ENCODE data around the gene C2CD2.

The C2CD2 gene

GRCh38 chr21:41940431-41940830 lies 13.4 kb downstream of the C2CD2 start:
- H3K4me3 Mint-ChIP-seq: no peak overlapping the region
- H3K36me3 Mint-ChIP-seq (ENCODE audit: low read depth): no peaks in the 10 kb centered on the region
- H3K4me1 Mint-ChIP-seq (ENCODE audit: low read depth): no peaks in the 10 kb centered on the region
- no peak overlapping the region for H3K27ac Mint-ChIP-seq
- no peaks in the 10 kb centered on the region for H3K9me3 Mint-ChIP-seq
- no peaks in the 10 kb centered on the region for H3K27me3 Mint-ChIP-seq

DNA sequence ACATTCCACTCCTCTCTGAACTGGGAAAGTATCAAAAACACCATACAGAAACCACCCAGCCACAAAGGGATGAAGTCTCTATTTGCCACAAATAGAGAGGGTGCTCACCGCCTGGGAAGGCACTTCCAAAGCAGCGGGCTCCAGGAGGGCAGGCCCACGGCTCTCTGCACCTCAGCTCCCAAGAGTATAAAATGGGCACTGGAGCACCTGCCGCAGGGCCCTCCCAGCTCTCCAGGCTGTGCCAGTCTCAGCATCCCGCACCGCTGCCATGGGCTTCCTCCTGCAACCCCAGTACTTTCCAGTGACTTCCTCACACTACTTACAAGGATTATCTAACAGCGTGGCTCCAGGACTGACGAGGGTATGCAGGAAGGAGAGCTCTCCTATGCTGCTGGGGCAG lies 14.4 kb downstream of the C2CD2 start:
- no peak overlapping the region for H3K4me3 Mint-ChIP-seq
- no peaks in the 10 kb centered on the region for H3K9me3 Mint-ChIP-seq
- no peaks in the 10 kb centered on the region for H3K27me3 Mint-ChIP-seq
- no peaks in the 10 kb centered on the region for H3K4me1 Mint-ChIP-seq (ENCODE audit: low read depth)
- no peak overlapping the region for H3K27ac Mint-ChIP-seq
- no peaks in the 10 kb centered on the region for H3K36me3 Mint-ChIP-seq (ENCODE audit: low read depth)

GRCh38 chr21:41933313-41934079 lies 20.3 kb downstream of the C2CD2 start:
- Mint-ChIP-seq H3K4me1 (ENCODE audit: low read depth) (peaks cover 26% of the 10 kb centered on the region), H3K9me3 (no peaks in the 10 kb centered on the region), H3K27ac (no peak overlapping the region), H3K36me3 (ENCODE audit: low read depth) (no peaks in the 10 kb centered on the region), H3K4me3 (no peak overlapping the region), H3K27me3 (no peaks in the 10 kb centered on the region)

- H3K9me3 Mint-ChIP-seq: no peaks in the 10 kb centered on the region
- H3K36me3 Mint-ChIP-seq (ENCODE audit: low read depth): no peaks in the 10 kb centered on the region
- no peak overlapping the region for H3K4me3 Mint-ChIP-seq
- peaks cover 34% of the 10 kb centered on the region for H3K4me1 Mint-ChIP-seq (ENCODE audit: low read depth)
- H3K27ac Mint-ChIP-seq: no peak overlapping the region
- no peaks in the 10 kb centered on the region for H3K27me3 Mint-ChIP-seq
Observed at GRCh38 chr21:41932576-41933312, 21.1 kb downstream of the C2CD2 start.

DNA sequence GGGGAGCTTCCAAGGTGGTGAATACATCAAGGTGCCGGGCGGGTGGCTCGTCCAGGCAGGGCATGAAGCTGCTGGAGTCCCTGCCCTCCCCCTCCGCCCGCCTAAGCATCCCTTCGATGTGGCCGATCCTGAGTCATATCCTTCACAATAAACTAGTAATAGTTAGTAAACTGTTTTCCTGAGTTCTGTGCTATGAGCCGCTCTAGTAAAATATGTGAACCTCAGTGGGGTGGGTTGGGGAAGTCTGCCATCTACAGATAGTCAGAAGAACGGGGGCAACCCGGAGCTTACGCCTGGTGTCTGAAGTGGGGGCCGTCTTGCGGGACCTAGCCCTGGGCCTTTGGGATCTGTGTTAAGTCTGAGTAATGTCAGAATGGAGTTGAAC lies 21.6 kb downstream of the C2CD2 start:
- no peak overlapping the region for H3K4me3 Mint-ChIP-seq
- H3K27ac Mint-ChIP-seq: no peak overlapping the region
- peaks cover 39% of the 10 kb centered on the region for H3K4me1 Mint-ChIP-seq (ENCODE audit: low read depth)
- no peaks in the 10 kb centered on the region for H3K27me3 Mint-ChIP-seq
- no peaks in the 10 kb centered on the region for H3K9me3 Mint-ChIP-seq
- H3K36me3 Mint-ChIP-seq (ENCODE audit: low read depth): no peaks in the 10 kb centered on the region

DNA sequence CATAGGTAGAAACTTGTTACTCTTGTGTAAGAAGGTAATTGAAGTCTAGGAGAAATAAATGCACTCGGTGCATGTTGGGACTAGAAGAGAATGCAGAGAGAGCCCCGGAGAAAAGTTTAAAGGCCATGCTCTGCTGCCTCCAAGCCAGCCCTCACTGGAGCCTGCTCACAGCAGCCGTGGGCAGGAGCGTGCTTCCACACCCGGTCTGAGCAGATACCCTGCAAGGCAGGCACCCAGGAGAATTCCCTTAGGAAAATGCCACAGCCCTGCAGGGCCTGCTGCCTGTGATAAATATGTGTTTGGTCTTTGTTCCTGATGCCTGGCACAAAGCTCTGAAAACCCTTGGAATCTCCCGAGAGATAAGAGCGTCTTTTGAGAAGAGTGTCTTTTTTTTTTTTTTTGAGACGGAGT lies 22.8 kb downstream of the C2CD2 start:
- Mint-ChIP-seq H3K36me3 (ENCODE audit: low read depth) (no peaks in the 10 kb centered on the region), H3K4me1 (ENCODE audit: low read depth) (peaks cover 49% of the 10 kb centered on the region), H3K9me3 (no peaks in the 10 kb centered on the region), H3K27ac (no peak overlapping the region), H3K4me3 (no peak overlapping the region), H3K27me3 (no peaks in the 10 kb centered on the region)

DNA sequence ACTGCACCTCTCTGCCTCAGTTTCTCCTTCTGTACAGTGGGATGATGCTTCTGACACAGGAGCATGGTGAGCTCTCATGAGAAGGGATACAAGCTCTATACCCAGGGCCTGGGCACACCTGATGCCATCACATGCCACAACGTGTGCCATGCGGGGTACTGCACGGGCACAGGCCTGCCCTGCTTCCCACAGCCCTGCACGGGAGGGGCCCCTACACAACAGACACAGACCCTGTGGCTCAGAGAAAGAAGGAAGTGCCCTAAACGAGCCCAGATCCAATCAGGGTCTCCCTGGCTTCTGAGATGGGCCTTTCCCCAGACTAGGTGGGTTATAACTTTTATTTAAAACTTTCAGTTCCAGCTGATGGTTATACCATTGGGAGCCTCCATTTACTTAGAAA lies 24.6 kb downstream of the C2CD2 start:
- Mint-ChIP-seq H3K9me3 (no peaks in the 10 kb centered on the region), H3K36me3 (ENCODE audit: low read depth) (no peaks in the 10 kb centered on the region), H3K4me1 (ENCODE audit: low read depth) (peaks cover 67% of the 10 kb centered on the region), H3K27me3 (no peaks in the 10 kb centered on the region), H3K4me3 (no peak overlapping the region), H3K27ac (no peak overlapping the region)

- Mint-ChIP-seq H3K27me3 (no peaks in the 10 kb centered on the region), H3K36me3 (ENCODE audit: low read depth) (no peaks in the 10 kb centered on the region), H3K4me1 (ENCODE audit: low read depth) (peaks cover 72% of the 10 kb centered on the region), H3K27ac (no peak overlapping the region), H3K4me3 (no peak overlapping the region), H3K9me3 (no peaks in the 10 kb centered on the region)
Observed at GRCh38 chr21:41928621-41929220, 25.1 kb downstream of the C2CD2 start.

GRCh38 chr21:41927727-41928409 lies 25.9 kb downstream of the C2CD2 start:
- Mint-ChIP-seq H3K4me3 (no peak overlapping the region), H3K4me1 (ENCODE audit: low read depth) (peaks cover 72% of the 10 kb centered on the region), H3K27me3 (no peaks in the 10 kb centered on the region), H3K9me3 (no peaks in the 10 kb centered on the region), H3K36me3 (ENCODE audit: low read depth) (no peaks in the 10 kb centered on the region), H3K27ac (peak overlapping the region; percentile 58)

GRCh38 chr21:41926807-41927171 lies 27.0 kb downstream of the C2CD2 start:
- H3K4me1 Mint-ChIP-seq (ENCODE audit: low read depth): peaks cover 73% of the 10 kb centered on the region

GRCh38 chr21:41926117-41926806 lies 27.6 kb downstream of the C2CD2 start:
- no peaks in the 10 kb centered on the region for H3K36me3 Mint-ChIP-seq (ENCODE audit: low read depth)
- peaks cover 77% of the 10 kb centered on the region for H3K4me1 Mint-ChIP-seq (ENCODE audit: low read depth)
- H3K27me3 Mint-ChIP-seq: no peaks in the 10 kb centered on the region
- no peaks in the 10 kb centered on the region for H3K9me3 Mint-ChIP-seq
- peak overlapping the region; percentile 87 for H3K4me3 Mint-ChIP-seq
- peak overlapping the region; percentile 98 for H3K27ac Mint-ChIP-seq

More at GRCh38 chr21:41926807-41927171, 27.0 kb downstream of the C2CD2 start:
- peak overlapping the region; percentile 87 for H3K4me3 Mint-ChIP-seq
- no peaks in the 10 kb centered on the region for H3K9me3 Mint-ChIP-seq
- H3K36me3 Mint-ChIP-seq (ENCODE audit: low read depth): no peaks in the 10 kb centered on the region
- no peaks in the 10 kb centered on the region for H3K27me3 Mint-ChIP-seq
- peak overlapping the region; percentile 98 for H3K27ac Mint-ChIP-seq

DNA sequence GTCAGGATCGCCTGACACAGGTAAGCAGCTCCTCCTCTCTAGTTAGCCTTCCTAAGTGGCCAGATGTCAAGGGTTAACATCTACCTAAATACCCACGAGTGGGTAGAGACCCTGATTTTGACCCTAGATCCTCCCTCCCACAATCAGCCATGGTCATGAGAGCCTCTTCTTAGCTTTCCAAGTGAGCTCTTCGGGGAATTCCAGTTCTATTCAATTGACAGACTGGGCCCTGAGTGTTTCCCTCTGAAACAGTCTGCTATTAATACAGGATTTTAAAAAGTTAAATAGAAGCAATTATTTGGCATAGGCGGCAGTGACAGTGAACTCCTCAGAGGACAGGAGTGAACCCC lies 28.1 kb downstream of the C2CD2 start:
- H3K4me1 Mint-ChIP-seq (ENCODE audit: low read depth): peaks cover 78% of the 10 kb centered on the region
- H3K27me3 Mint-ChIP-seq: no peaks in the 10 kb centered on the region
- peaks cover 2% of the 10 kb centered on the region for H3K36me3 Mint-ChIP-seq (ENCODE audit: low read depth)
- H3K9me3 Mint-ChIP-seq: no peaks in the 10 kb centered on the region
- H3K4me3 Mint-ChIP-seq: peak overlapping the region; percentile 87
- peak overlapping the region; percentile 98 for H3K27ac Mint-ChIP-seq

GRCh38 chr21:41924368-41924754 lies 29.5 kb downstream of the C2CD2 start:
- peak overlapping the region; percentile 1 for H3K4me3 Mint-ChIP-seq
- no peaks in the 10 kb centered on the region for H3K9me3 Mint-ChIP-seq
- H3K36me3 Mint-ChIP-seq (ENCODE audit: low read depth): peaks cover 6% of the 10 kb centered on the region
- peaks cover 76% of the 10 kb centered on the region for H3K4me1 Mint-ChIP-seq (ENCODE audit: low read depth)
- H3K27me3 Mint-ChIP-seq: no peaks in the 10 kb centered on the region
- H3K27ac Mint-ChIP-seq: peak overlapping the region; percentile 83

DNA sequence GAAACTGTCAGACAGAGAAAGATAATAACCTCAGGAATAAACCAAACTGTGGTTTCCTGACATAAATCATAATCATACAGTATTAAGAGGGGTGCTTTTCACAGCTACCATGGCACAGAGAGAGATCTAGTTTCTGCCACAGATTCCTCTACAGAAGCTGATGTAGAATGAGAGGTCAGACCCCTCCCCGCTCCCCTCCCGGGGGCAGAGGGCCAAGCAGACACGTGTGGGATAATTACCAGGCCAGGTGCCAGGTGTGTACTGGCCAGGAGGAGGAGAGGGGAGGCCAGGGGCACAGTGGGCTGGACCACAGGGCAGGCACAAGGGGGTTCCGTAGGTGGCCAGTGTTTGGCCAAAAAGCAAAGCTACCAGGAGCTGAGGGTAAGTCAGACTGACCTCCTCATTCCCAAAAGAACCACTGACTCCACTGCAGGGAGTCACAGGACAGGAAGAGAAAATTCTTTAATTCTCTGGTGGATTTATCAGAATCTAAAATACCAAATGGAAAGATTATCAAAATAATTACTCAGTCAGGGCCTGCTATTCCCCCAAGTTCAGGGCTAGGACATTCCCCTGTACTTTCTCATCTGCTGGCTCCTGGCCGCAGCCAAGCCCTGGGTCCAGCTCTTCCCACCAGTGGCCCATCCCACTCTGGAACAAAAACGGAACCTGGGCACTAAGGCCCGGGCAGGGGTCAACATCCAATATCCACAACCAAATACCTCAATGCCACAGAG lies 30.0 kb downstream of the C2CD2 start:
- Mint-ChIP-seq H3K27me3 (no peaks in the 10 kb centered on the region), H3K27ac (peak overlapping the region; percentile 83), H3K9me3 (no peaks in the 10 kb centered on the region), H3K4me1 (ENCODE audit: low read depth) (peaks cover 75% of the 10 kb centered on the region), H3K4me3 (peak overlapping the region; percentile 60), H3K36me3 (ENCODE audit: low read depth) (peaks cover 8% of the 10 kb centered on the region)
